Measurements from ENCODE around the gene PPP1R15B.
A peak's percentile ranks its signal among the peaks of the same experiment; 100 is the strongest.
"Not testable (repeated sequence)": the region's sequence is repeated elsewhere in the genome, so short reads cannot be mapped to it uniquely, and the experiment has no call there.

Gene PPP1R15B

GRCh38 chr1:204429746-204430145 is 18.1 kb upstream of the PPP1R15B start:
- no peak for DNase-seq (ENCODE audit: low read depth)
- no peak overlapping the region for H3K4me3 ChIP-seq (ENCODE audit: low read depth, low read length)
- TF ChIP-seq CTCF (conservative IDR thresholded peaks at IDR 0.05; ENCODE audit: low read depth, low read length), result no peak

GRCh38 chr1:204426971-204427701 is 15.5 kb upstream of the PPP1R15B start:
- TF ChIP-seq CTCF (conservative IDR thresholded peaks at IDR 0.05; ENCODE audit: low read depth, low read length), result no peak
- H3K4me3 ChIP-seq (ENCODE audit: low read depth, low read length), result no peak overlapping the region
- no peak for DNase-seq (ENCODE audit: low read depth)

- TF ChIP-seq CTCF (conservative IDR thresholded peaks at IDR 0.05; ENCODE audit: low read depth, low read length), result no peak
- DNase-seq (ENCODE audit: low read depth), result no peak
- no peak overlapping the region for H3K4me3 ChIP-seq (ENCODE audit: low read depth, low read length)
Measured at GRCh38 chr1:204426474-204426873, 14.9 kb upstream of the PPP1R15B start.

- peak; percentile 47 for DNase-seq (ENCODE audit: low read depth)
- no peak for TF ChIP-seq CTCF (conservative IDR thresholded peaks at IDR 0.05; ENCODE audit: low read depth, low read length)
- H3K4me3 ChIP-seq (ENCODE audit: low read depth, low read length), result no peak overlapping the region
Measured at GRCh38 chr1:204426035-204426436, 14.4 kb upstream of the PPP1R15B start.

GRCh38 chr1:204424621-204425020 is 13.0 kb upstream of the PPP1R15B start:
- no peak overlapping the region for H3K4me3 ChIP-seq (ENCODE audit: low read depth, low read length)
- DNase-seq (ENCODE audit: low read depth), result no peak
- no peak for TF ChIP-seq CTCF (conservative IDR thresholded peaks at IDR 0.05; ENCODE audit: low read depth, low read length)

- H3K4me3 ChIP-seq (ENCODE audit: low read depth, low read length); DNase-seq (ENCODE audit: low read depth): not testable (repeated sequence)
Measured at GRCh38 chr1:204422061-204422705, 10.6 kb upstream of the PPP1R15B start.

GRCh38 chr1:204421441-204421840 is 9.8 kb upstream of the PPP1R15B start:
- H3K4me3 ChIP-seq (ENCODE audit: low read depth, low read length), result no peak overlapping the region
- DNase-seq (ENCODE audit: low read depth), result no peak
- no peak for TF ChIP-seq CTCF (conservative IDR thresholded peaks at IDR 0.05; ENCODE audit: low read depth, low read length)
